H1 (cell line): ENCODE data around the gene SMAD1. TPM values are rescaled to one million over a fixed set of nuclear protein-coding genes. Genes with fewer than 3 reads are reported as not detected.

ENCODE experiments used
- EZH2 ChIP-seq: fragments of 200-600 bp; sonication (generic); IDR thresholded peaks from 2 replicates; pipeline ENCODE4 v1.7.1; 2012; ENCODE audit warnings: low read depth, mild to moderate bottlenecking, moderate library complexity, low read length, inconsistent platforms; ENCODE audit not compliant: severe bottlenecking
- polyA plus RNA-seq, 7 experiments: library from polyadenylated mRNA; depleted of rRNA in 3 of 7; stranded (reverse) in 5 of 7; unstranded in 2 of 7; fragments of >200 nt in 5 of 7; fragments of 200-250 nt in 2 of 7; gene quantifications; 1 replicate in 5 of 7; 2 replicates in 1 of 7; 4 replicates in 1 of 7; pipeline versions ENCODE4 v1.2.1 to v1.2.3, GENCODE V29; 2011 to 2013; ENCODE audit warnings: missing spikeins in 2 of 7, mixed read lengths in 2 of 7
- total RNA-seq: library from RNA; stranded (reverse); fragmentation: NEBNext Ultra II Directional; extraction: Animal tissue kit (Norgen Biotek cat#: 25700); gene quantifications from 2 replicates; pipeline ENCODE4 v1.2.1, GENCODE V29; 2021
- TF ChIP-seq, protein P1 (sequence below): IDR thresholded peaks from 2 replicates; pipeline ENCODE4 v1.6.1; 2011; ENCODE audit warnings: low read depth, mild to moderate bottlenecking, low read length; ENCODE audit not compliant: insufficient read depth

Gene SMAD1
- total and polyA plus RNA-seq, 2 of the 8 experiments (the other 6 are each of a cell fraction or from before 2014, with no cell fraction given), result 22.6 to 25.3 TPM

GRCh38 chr4:145473203-145473602 is 8.4 kb upstream of the SMAD1 start (continued):
- TF ChIP-seq, protein P1, sequence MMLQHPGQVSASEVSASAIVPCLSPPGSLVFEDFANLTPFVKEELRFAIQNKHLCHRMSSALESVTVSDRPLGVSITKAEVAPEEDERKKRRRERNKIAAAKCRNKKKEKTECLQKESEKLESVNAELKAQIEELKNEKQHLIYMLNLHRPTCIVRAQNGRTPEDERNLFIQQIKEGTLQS, result no peak
- no peak for TF ChIP-seq EZH2
